ENCODE measurements around the gene COG7. TPM values are rescaled to one million over a fixed set of nuclear protein-coding genes. Genes with fewer than 3 reads are reported as not detected.
"Not testable (repeated sequence)": the region's sequence is repeated elsewhere in the genome, so short reads cannot be mapped to it uniquely, and the experiment has no call there.

The COG7 gene
- total and polyA plus RNA-seq, 5 donors from 2014 or later = 9.2 to 18.7 (median 11.5) TPM

DNA sequence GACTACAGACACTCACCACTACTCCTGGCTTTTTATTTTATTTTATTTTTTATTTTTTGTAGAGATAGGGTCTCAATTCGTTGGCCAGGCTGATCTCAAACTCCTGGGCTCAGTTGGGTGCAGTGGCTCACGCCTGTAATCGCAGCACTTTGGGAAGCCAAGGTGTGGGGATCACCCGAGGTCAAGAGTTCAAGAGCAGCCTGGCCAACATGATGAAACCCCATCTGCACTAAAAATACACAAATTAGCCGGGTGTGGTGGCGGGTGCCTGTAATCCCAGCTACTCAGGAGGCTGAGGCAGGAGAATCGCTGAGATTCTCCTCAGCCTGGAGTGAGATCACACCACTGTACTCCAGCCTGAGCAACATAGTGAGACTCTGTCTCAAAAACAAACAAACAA, 86.6 kb downstream of the COG7 start:
- H3K4me1 Mint-ChIP-seq = peaks cover 0 to 15% (median 10%) of the 10 kb centered on the region in 4 donors
- DNase-seq; H3K4me3 ChIP-seq (ENCODE audit: low read depth, low read length); H3K27me3 ChIP-seq (ENCODE audit: control insufficient read depth, insufficient read depth, low read length); ATAC-seq (ENCODE audit: low read depth in 2 of 2); H3K27ac ChIP-seq (ENCODE audit: insufficient read depth, low read length, poor library complexity, severe bottlenecking); H3K9me3 ChIP-seq (ENCODE audit: control insufficient read depth in 2 of 2, low read length in 2 of 2); H3K9me3 Mint-ChIP-seq; H3K4me3 Mint-ChIP-seq; H3K27me3 Mint-ChIP-seq; H3K27ac Mint-ChIP-seq; H3K36me3 ChIP-seq (ENCODE audit: control insufficient read depth, insufficient read depth, low read length); H3K4me1 ChIP-seq (ENCODE audit: control insufficient read depth, insufficient read depth, low read length, poor library complexity, severe bottlenecking); H3K36me3 Mint-ChIP-seq: not testable (repeated sequence)

DNA sequence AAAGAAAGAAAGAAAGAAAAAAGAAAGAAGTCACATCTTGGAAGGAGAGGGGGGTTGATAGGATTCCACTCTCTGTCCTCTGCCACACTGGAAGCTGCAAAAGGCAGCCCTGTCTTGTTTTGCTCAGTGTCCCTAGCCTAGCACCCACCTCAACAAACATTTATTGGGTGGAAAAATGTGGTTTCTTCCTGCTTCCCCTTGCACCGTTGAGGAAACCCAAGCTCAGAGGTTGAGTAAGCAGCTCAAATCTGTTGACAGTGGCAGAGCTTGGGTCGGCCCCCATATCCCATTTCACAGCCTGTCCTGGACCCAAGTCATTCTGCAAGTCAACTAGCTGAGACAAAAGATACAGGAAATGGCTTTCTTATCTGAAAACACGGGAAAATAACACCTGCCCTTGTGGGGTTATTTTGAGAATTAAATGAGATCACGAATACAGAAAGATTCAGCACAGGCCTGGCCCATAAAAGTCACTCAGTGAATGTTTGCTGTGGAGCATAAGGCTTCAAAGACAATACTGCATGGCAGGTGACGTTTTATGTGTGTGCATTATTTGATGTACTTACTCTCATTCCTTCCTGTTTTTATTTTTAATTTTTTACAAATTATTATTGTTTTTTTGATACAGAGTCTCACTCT, 87.3 kb downstream of the COG7 start:
- H3K36me3 Mint-ChIP-seq = no peaks in the 10 kb centered on the region
- DNase-seq (peak in 1 of 3 donors; percentile 23), ATAC-seq (ENCODE audit: low read depth in 2 of 2) (no peak)
- H3K9me3 Mint-ChIP-seq = no peaks in the 10 kb centered on the region
- H3K27me3 Mint-ChIP-seq = peaks cover 4% of the 10 kb centered on the region
- no peaks in the 10 kb centered on the region for H3K9me3 ChIP-seq (ENCODE audit: control insufficient read depth in 2 of 2, low read length in 2 of 2)
- H3K36me3 ChIP-seq (ENCODE audit: control insufficient read depth, insufficient read depth, low read length) = no peaks in the 10 kb centered on the region
- peaks cover 6% of the 10 kb centered on the region for H3K4me1 ChIP-seq (ENCODE audit: control insufficient read depth, insufficient read depth, low read length, poor library complexity, severe bottlenecking)
- H3K27ac ChIP-seq (ENCODE audit: insufficient read depth, low read length, poor library complexity, severe bottlenecking) = no peak overlapping the region
- H3K27ac Mint-ChIP-seq = peak overlapping the region in 1 of 3 donors; percentile 72
- H3K4me3 Mint-ChIP-seq = no peak overlapping the region
- H3K4me1 Mint-ChIP-seq = peaks cover 0 to 15% (median 10%) of the 10 kb centered on the region in 4 donors
- H3K27me3 ChIP-seq (ENCODE audit: control insufficient read depth, insufficient read depth, low read length) = no peaks in the 10 kb centered on the region
- no peak overlapping the region for H3K4me3 ChIP-seq (ENCODE audit: low read depth, low read length)

GRCh38 chr16:23362460-23363317, 90.3 kb downstream of the COG7 start:
- Mint-ChIP-seq H3K27ac (peak overlapping the region in 1 of 3 donors; percentile 29), H3K4me3 (no peak overlapping the region), H3K4me1 (peaks cover 0 to 15% (median 10%) of the 10 kb centered on the region in 4 donors), H3K9me3 (peaks cover 0 to 2% (median 0%) of the 10 kb centered on the region in 7 donors), H3K27me3 (peaks cover 4% of the 10 kb centered on the region), H3K36me3 (no peaks in the 10 kb centered on the region)
- Histone ChIP-seq H3K27ac (ENCODE audit: insufficient read depth, low read length, poor library complexity, severe bottlenecking) (no peak overlapping the region), H3K4me3 (ENCODE audit: low read depth, low read length) (no peak overlapping the region), H3K9me3 (ENCODE audit: control insufficient read depth in 2 of 2, low read length in 2 of 2) (no peaks in the 10 kb centered on the region), H3K4me1 (ENCODE audit: control insufficient read depth, insufficient read depth, low read length, poor library complexity, severe bottlenecking) (peaks cover 6% of the 10 kb centered on the region), H3K36me3 (ENCODE audit: control insufficient read depth, insufficient read depth, low read length) (no peaks in the 10 kb centered on the region), H3K27me3 (ENCODE audit: control insufficient read depth, insufficient read depth, low read length) (no peaks in the 10 kb centered on the region)
- DNase-seq (no peak), ATAC-seq (ENCODE audit: low read depth in 2 of 2) (no peak)

GRCh38 chr16:23359092-23359760, 93.8 kb downstream of the COG7 start:
- no peaks in the 10 kb centered on the region for H3K36me3 ChIP-seq (ENCODE audit: control insufficient read depth, insufficient read depth, low read length)
- Mint-ChIP-seq H3K36me3 (no peaks in the 10 kb centered on the region), H3K27ac (peak overlapping the region in 2 of 3 donors; percentile 44 to 79), H3K4me1 (peaks cover 0 to 2% (median under 1%) of the 10 kb centered on the region in 4 donors), H3K27me3 (peaks cover 6% of the 10 kb centered on the region), H3K4me3 (no peak overlapping the region), H3K9me3 (peaks cover 0 to 3% (median 0%) of the 10 kb centered on the region in 7 donors)
- H3K4me1 ChIP-seq (ENCODE audit: control insufficient read depth, insufficient read depth, low read length, poor library complexity, severe bottlenecking) = no peaks in the 10 kb centered on the region
- no peak overlapping the region for H3K4me3 ChIP-seq (ENCODE audit: low read depth, low read length)
- H3K27ac ChIP-seq (ENCODE audit: insufficient read depth, low read length, poor library complexity, severe bottlenecking) = no peak overlapping the region
- ATAC-seq (ENCODE audit: low read depth in 2 of 2) (no peak), DNase-seq (no peak)
- H3K9me3 ChIP-seq (ENCODE audit: control insufficient read depth in 2 of 2, low read length in 2 of 2) = no peaks in the 10 kb centered on the region
- no peaks in the 10 kb centered on the region for H3K27me3 ChIP-seq (ENCODE audit: control insufficient read depth, insufficient read depth, low read length)

- Histone ChIP-seq H3K36me3 (ENCODE audit: control insufficient read depth, insufficient read depth, low read length) (no peaks in the 10 kb centered on the region), H3K4me3 (ENCODE audit: low read depth, low read length) (no peak overlapping the region), H3K9me3 (ENCODE audit: control insufficient read depth in 2 of 2, low read length in 2 of 2) (no peaks in the 10 kb centered on the region), H3K4me1 (ENCODE audit: control insufficient read depth, insufficient read depth, low read length, poor library complexity, severe bottlenecking) (no peaks in the 10 kb centered on the region), H3K27ac (ENCODE audit: insufficient read depth, low read length, poor library complexity, severe bottlenecking) (no peak overlapping the region), H3K27me3 (ENCODE audit: control insufficient read depth, insufficient read depth, low read length) (no peaks in the 10 kb centered on the region)
- no peak for DNase-seq
- peaks cover 5% of the 10 kb centered on the region for H3K27me3 Mint-ChIP-seq
- no peaks in the 10 kb centered on the region for H3K36me3 Mint-ChIP-seq
- no peaks in the 10 kb centered on the region for H3K4me1 Mint-ChIP-seq
- no peak overlapping the region for H3K27ac Mint-ChIP-seq
- H3K9me3 Mint-ChIP-seq = peaks cover 0 to 3% (median 0%) of the 10 kb centered on the region in 7 donors
- no peak overlapping the region for H3K4me3 Mint-ChIP-seq
- ATAC-seq (ENCODE audit: low read depth in 2 of 2) = no peak
Observed at GRCh38 chr16:23357761-23358290, 95.2 kb downstream of the COG7 start.

- H3K4me3 ChIP-seq (ENCODE audit: low read depth, low read length) = no peak overlapping the region
- Mint-ChIP-seq H3K27ac (no peak overlapping the region), H3K27me3 (peaks cover 12% of the 10 kb centered on the region), H3K4me3 (no peak overlapping the region), H3K4me1 (no peaks in the 10 kb centered on the region), H3K36me3 (no peaks in the 10 kb centered on the region), H3K9me3 (peaks cover 0 to 3% (median 0%) of the 10 kb centered on the region in 7 donors)
- H3K27me3 ChIP-seq (ENCODE audit: control insufficient read depth, insufficient read depth, low read length) = no peaks in the 10 kb centered on the region
- H3K27ac ChIP-seq (ENCODE audit: insufficient read depth, low read length, poor library complexity, severe bottlenecking) = no peak overlapping the region
- no peak for ATAC-seq (ENCODE audit: low read depth in 2 of 2)
- H3K4me1 ChIP-seq (ENCODE audit: control insufficient read depth, insufficient read depth, low read length, poor library complexity, severe bottlenecking) = no peaks in the 10 kb centered on the region
- DNase-seq = no peak
- no peaks in the 10 kb centered on the region for H3K9me3 ChIP-seq (ENCODE audit: control insufficient read depth in 2 of 2, low read length in 2 of 2)
- H3K36me3 ChIP-seq (ENCODE audit: control insufficient read depth, insufficient read depth, low read length) = no peaks in the 10 kb centered on the region
Observed at GRCh38 chr16:23356941-23357340, 96.0 kb downstream of the COG7 start.

- no peak overlapping the region for H3K27ac ChIP-seq (ENCODE audit: insufficient read depth, low read length, poor library complexity, severe bottlenecking)
- no peak for ATAC-seq (ENCODE audit: low read depth in 2 of 2)
- no peaks in the 10 kb centered on the region for H3K9me3 ChIP-seq (ENCODE audit: control insufficient read depth in 2 of 2, low read length in 2 of 2)
- Mint-ChIP-seq H3K27ac (no peak overlapping the region), H3K4me1 (no peaks in the 10 kb centered on the region), H3K36me3 (no peaks in the 10 kb centered on the region), H3K9me3 (peaks cover 0 to 3% (median 0%) of the 10 kb centered on the region in 7 donors), H3K4me3 (no peak overlapping the region), H3K27me3 (peaks cover 12% of the 10 kb centered on the region)
- no peak overlapping the region for H3K4me3 ChIP-seq (ENCODE audit: low read depth, low read length)
- no peaks in the 10 kb centered on the region for H3K4me1 ChIP-seq (ENCODE audit: control insufficient read depth, insufficient read depth, low read length, poor library complexity, severe bottlenecking)
- DNase-seq = no peak
- no peaks in the 10 kb centered on the region for H3K36me3 ChIP-seq (ENCODE audit: control insufficient read depth, insufficient read depth, low read length)
- H3K27me3 ChIP-seq (ENCODE audit: control insufficient read depth, insufficient read depth, low read length) = no peaks in the 10 kb centered on the region
Observed at GRCh38 chr16:23355106-23355670, 97.8 kb downstream of the COG7 start.
